DOHH2 (cell line): ENCODE data around the gene DPH3.

ENCODE experiments used
- EZH2phosphoT487 ChIP-seq: fragments of 200-600 bp; sonication (generic); IDR thresholded peaks from 2 replicates; pipeline ENCODE4 v1.6.1; 2017; ENCODE audit warnings: borderline replicate concordance, mild to moderate bottlenecking, antibody characterized with exemption, low read length, moderate library complexity, mixed read lengths
- TF ChIP-seq, protein P1 (sequence below): fragments of 200-600 bp; sonication (generic); IDR thresholded peaks from one replicate; pipeline ENCODE4 v1.5.1; 2014; ENCODE audit warnings: antibody characterized with exemption, mild to moderate bottlenecking, low read depth, low read length; ENCODE audit not compliant: poor library complexity, severe bottlenecking

DNA sequence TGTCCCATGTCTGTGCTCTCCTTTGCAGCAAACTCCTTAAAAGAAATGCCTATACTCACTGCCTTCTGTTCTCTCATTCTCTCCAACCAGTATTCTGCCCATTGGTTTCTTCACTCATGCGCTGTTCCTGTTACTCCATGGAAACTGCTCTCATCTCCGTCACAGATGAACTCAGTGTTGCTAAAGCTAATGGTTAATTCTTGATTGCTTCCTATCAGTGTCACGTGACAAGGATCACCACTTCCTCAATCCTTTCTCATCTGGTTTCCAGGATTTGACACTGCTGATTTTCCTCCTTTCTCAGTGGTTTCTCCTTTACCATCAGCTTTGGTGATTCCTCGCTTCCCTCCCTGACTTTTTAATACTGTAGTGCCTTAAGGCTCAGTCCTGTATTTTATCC, 2.6 kb downstream of the DPH3 start:
- TF ChIP-seq, protein P1, sequence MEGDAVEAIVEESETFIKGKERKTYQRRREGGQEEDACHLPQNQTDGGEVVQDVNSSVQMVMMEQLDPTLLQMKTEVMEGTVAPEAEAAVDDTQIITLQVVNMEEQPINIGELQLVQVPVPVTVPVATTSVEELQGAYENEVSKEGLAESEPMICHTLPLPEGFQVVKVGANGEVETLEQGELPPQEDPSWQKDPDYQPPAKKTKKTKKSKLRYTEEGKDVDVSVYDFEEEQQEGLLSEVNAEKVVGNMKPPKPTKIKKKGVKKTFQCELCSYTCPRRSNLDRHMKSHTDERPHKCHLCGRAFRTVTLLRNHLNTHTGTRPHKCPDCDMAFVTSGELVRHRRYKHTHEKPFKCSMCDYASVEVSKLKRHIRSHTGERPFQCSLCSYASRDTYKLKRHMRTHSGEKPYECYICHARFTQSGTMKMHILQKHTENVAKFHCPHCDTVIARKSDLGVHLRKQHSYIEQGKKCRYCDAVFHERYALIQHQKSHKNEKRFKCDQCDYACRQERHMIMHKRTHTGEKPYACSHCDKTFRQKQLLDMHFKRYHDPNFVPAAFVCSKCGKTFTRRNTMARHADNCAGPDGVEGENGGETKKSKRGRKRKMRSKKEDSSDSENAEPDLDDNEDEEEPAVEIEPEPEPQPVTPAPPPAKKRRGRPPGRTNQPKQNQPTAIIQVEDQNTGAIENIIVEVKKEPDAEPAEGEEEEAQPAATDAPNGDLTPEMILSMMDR = no peak
- TF ChIP-seq EZH2phosphoT487 = no peak
